Measurements from ENCODE around the gene SCAMP5.

GRCh38 chr15:75048394-75048793, 53.0 kb downstream of the SCAMP5 start:
- TF ChIP-seq CTCF (IDR thresholded peaks at IDR 0.05) (no peak), POLR2A (IDR thresholded peaks at IDR 0.05) (no peak)
